HepG2 (cell line): Measurements from ENCODE around the gene PARN. TPM values are rescaled to one million over a fixed set of nuclear protein-coding genes. Genes with fewer than 3 reads are reported as not detected.
"Not testable (repeated sequence)": the region's sequence is repeated elsewhere in the genome, so short reads cannot be mapped to it uniquely, and the experiment has no call there.

Experiments
- CBX2 ChIP-seq, 2 experiments: fragments of 200-600 bp in 1 of 2; sonication (generic); formaldehyde crosslinking in 1 of 2; IDR thresholded peaks; 2 replicates each; pipeline versions ENCODE4 v1.7.0 to v1.8.1; 2018 to 2022; ENCODE audit warnings: low read depth in 2 of 2, low read length in 1 of 2, mild to moderate bottlenecking in 1 of 2, missing genetic modification reagents in 1 of 2
- MEF2D ChIP-seq: sonication (generic); formaldehyde crosslinking; IDR thresholded peaks from 2 replicates; pipeline ENCODE4 v1.5.1; 2020; ENCODE audit warnings: mild to moderate bottlenecking, missing genetic modification reagents
- RBFOX2 ChIP-seq: fragments of 200-400 bp; formaldehyde crosslinking; IDR thresholded peaks from 2 replicates; pipeline ENCODE4 v1.6.1; 2017; ENCODE audit warnings: low read depth, mild to moderate bottlenecking, low read length
- SMAD1 ChIP-seq: sonication (generic); formaldehyde crosslinking; IDR thresholded peaks from 2 replicates; pipeline ENCODE4 v1.4.0; 2020; ENCODE audit warnings: missing genetic modification reagents, low read depth, mild to moderate bottlenecking, borderline replicate concordance
- XRCC5 ChIP-seq: fragments of 200-400 bp; formaldehyde crosslinking; optimal IDR thresholded peaks from 2 replicates; pipeline ENCODE3; 2017; ENCODE audit warnings: mild to moderate bottlenecking, low read length
- ZNF761 ChIP-seq: sonication (generic); formaldehyde crosslinking; conservative IDR thresholded peaks from 2 replicates; pipeline ENCODE4 v1.4.0; 2020; ENCODE audit warnings: mild to moderate bottlenecking, missing genetic modification reagents
- polyA plus RNA-seq, 8 experiments: library from polyadenylated mRNA; depleted of rRNA in 3 of 8; stranded (reverse) in 7 of 8; unstranded in 1 of 8; fragments of >200 nt; fragmentation: Illumina TruSeq in 4 of 8; extraction: Trizol in 4 of 8; gene quantifications; 2 replicates each; pipeline versions ENCODE4 v1.2.1 to v1.2.3, GENCODE V29; 2011 to 2016; ENCODE audit warnings: low read depth in 4 of 8, missing spikeins in 1 of 8, mixed read lengths in 1 of 8; ENCODE audit not compliant: insufficient read depth in 1 of 8
- total RNA-seq, 5 experiments: library from RNA; depleted of rRNA; stranded (reverse); fragments of >200 nt; fragmentation: Illumina TruSeq; extraction: Trizol; gene quantifications; 2 replicates each; pipeline ENCODE4 v1.2.3, GENCODE V29; 2016; ENCODE audit warnings: low read depth in 1 of 5
- TF ChIP-seq, protein P1 (sequence below): sonication (generic); formaldehyde crosslinking; IDR thresholded peaks from 2 replicates; pipeline ENCODE4 v1.4.0; 2020; ENCODE audit warnings: mild to moderate bottlenecking, missing genetic modification reagents
- TF ChIP-seq, protein P2 (sequence below): sonication (generic); formaldehyde crosslinking; IDR thresholded peaks from one replicate; pipeline ENCODE4 v1.5.1; 2020; ENCODE audit warnings: mild to moderate bottlenecking, missing genetic modification reagents; ENCODE audit errors: not compliant biosample characterization
- TF ChIP-seq, protein P3 (sequence below): sonication (generic); formaldehyde crosslinking; IDR thresholded peaks from 2 replicates; pipeline ENCODE4 v1.5.0; 2020; ENCODE audit warnings: mild to moderate bottlenecking, missing genetic modification reagents, borderline replicate concordance

Gene PARN
- total and polyA plus RNA-seq, 2 of the 13 experiments (the other 11 are each of a cell fraction or from before 2014, with no cell fraction given): 13.3 to 47.6 TPM

DNA sequence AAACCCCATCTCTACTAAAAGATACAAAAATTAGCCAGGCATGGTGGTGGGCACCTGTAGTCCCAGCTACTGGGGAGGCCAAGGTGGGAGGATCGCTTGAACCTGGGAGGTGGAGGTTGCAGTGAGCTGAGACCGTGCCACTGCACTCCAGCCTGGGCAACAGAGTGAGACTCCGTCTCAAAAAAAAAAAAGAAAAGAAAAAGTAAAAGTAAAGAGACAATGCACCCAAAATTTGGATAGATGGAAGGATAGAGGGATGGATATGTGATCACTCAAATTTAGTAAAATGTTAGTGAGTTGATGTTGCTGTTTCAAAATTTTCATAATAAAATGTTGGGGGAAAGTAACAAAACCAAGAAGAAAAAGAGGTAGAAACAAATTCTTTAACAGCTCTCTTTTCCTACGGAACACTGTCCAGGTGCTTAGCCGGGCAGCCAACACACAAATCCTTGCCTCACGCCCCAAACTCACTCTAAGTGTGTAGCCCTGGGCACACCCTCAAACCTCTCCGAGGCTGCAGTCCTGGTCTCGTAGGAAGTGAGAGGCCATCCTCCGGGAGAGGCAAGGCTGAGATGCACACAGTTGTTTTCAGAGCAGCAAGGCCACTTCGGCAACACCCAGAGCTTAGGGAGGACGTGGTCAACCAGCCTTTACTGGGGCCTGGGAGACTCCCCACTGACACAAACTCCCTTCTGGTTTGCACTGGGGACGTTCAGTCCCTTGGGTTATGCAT lies 228.9 kb downstream of the PARN start (continued):
- TF ChIP-seq, protein P1, sequence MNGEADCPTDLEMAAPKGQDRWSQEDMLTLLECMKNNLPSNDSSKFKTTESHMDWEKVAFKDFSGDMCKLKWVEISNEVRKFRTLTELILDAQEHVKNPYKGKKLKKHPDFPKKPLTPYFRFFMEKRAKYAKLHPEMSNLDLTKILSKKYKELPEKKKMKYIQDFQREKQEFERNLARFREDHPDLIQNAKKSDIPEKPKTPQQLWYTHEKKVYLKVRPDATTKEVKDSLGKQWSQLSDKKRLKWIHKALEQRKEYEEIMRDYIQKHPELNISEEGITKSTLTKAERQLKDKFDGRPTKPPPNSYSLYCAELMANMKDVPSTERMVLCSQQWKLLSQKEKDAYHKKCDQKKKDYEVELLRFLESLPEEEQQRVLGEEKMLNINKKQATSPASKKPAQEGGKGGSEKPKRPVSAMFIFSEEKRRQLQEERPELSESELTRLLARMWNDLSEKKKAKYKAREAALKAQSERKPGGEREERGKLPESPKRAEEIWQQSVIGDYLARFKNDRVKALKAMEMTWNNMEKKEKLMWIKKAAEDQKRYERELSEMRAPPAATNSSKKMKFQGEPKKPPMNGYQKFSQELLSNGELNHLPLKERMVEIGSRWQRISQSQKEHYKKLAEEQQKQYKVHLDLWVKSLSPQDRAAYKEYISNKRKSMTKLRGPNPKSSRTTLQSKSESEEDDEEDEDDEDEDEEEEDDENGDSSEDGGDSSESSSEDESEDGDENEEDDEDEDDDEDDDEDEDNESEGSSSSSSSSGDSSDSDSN (CRISPR knock-in tag): peak; percentile 1; the same call in 1 of the 2 replicates
- 0 out of 2 replicates have a peak, but pooled peaks have one; percentile 7 for TF ChIP-seq ZNF761 (CRISPR knock-in tag)
- peak; percentile 63 for TF ChIP-seq RBFOX2
- TF ChIP-seq CBX2 (IDR thresholded peaks at IDR 0.05; ENCODE audit: low read depth, low read length): not testable (repeated sequence)
- TF ChIP-seq CBX2 (CRISPR knock-in tag; IDR thresholded peaks at IDR 0.05; ENCODE audit: low read depth): 0 out of 2 replicates have a peak, but pooled peaks have one; percentile 58
- peak; percentile 32 for TF ChIP-seq XRCC5
- TF ChIP-seq MEF2D (CRISPR knock-in tag): 0 out of 2 replicates have a peak, but pooled peaks have one; percentile 27
- 0 out of 2 replicates have a peak, but pooled peaks have one; percentile 17 for TF ChIP-seq SMAD1 (CRISPR knock-in tag)
- TF ChIP-seq, protein P2, sequence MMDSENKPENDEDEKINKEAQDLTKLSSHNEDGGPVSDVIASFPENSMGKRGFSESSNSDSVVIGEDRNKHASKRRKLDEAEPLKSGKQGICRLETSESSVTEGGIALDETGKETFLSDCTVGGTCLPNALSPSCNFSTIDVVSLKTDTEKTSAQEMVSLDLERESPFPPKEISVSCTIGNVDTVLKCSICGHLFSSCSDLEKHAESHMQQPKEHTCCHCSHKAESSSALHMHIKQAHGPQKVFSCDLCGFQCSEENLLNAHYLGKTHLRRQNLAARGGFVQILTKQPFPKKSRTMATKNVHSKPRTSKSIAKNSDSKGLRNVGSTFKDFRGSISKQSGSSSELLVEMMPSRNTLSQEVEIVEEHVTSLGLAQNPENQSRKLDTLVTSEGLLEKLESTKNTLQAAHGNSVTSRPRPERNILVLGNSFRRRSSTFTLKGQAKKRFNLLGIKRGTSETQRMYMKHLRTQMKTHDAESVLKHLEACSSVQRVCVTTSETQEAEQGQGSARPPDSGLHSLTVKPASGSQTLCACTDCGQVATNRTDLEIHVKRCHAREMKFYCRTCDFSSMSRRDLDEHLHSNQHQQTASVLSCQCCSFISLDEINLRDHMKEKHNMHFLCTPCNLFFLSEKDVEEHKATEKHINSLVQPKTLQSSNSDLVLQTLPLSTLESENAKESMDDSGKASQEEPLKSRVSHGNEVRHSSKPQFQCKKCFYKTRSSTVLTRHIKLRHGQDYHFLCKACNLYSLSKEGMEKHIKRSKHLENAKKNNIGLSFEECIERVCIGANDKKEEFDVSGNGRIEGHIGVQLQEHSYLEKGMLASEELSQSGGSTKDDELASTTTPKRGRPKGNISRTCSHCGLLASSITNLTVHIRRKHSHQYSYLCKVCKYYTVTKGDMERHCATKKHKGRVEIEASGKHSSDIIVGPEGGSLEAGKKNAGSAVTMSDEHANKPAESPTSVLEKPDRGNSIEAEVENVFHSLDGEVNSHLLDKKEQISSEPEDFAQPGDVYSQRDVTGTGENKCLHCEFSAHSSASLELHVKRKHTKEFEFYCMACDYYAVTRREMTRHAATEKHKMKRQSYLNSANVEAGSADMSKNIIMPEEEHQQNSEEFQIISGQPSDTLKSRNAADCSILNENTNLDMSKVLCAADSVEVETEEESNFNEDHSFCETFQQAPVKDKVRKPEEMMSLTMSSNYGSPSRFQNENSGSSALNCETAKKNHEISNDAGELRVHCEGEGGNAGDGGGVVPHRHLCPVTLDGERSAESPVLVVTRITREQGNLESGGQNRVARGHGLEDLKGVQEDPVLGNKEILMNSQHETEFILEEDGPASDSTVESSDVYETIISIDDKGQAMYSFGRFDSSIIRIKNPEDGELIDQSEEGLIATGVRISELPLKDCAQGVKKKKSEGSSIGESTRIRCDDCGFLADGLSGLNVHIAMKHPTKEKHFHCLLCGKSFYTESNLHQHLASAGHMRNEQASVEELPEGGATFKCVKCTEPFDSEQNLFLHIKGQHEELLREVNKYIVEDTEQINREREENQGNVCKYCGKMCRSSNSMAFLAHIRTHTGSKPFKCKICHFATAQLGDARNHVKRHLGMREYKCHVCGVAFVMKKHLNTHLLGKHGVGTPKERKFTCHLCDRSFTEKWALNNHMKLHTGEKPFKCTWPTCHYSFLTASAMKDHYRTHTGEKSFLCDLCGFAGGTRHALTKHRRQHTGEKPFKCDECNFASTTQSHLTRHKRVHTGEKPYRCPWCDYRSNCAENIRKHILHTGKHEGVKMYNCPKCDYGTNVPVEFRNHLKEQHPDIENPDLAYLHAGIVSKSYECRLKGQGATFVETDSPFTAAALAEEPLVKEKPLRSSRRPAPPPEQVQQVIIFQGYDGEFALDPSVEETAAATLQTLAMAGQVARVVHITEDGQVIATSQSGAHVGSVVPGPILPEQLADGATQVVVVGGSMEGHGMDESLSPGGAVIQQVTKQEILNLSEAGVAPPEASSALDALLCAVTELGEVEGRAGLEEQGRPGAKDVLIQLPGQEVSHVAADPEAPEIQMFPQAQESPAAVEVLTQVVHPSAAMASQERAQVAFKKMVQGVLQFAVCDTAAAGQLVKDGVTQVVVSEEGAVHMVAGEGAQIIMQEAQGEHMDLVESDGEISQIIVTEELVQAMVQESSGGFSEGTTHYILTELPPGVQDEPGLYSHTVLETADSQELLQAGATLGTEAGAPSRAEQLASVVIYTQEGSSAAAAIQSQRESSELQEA: peak; percentile 37
- TF ChIP-seq, protein P3, sequence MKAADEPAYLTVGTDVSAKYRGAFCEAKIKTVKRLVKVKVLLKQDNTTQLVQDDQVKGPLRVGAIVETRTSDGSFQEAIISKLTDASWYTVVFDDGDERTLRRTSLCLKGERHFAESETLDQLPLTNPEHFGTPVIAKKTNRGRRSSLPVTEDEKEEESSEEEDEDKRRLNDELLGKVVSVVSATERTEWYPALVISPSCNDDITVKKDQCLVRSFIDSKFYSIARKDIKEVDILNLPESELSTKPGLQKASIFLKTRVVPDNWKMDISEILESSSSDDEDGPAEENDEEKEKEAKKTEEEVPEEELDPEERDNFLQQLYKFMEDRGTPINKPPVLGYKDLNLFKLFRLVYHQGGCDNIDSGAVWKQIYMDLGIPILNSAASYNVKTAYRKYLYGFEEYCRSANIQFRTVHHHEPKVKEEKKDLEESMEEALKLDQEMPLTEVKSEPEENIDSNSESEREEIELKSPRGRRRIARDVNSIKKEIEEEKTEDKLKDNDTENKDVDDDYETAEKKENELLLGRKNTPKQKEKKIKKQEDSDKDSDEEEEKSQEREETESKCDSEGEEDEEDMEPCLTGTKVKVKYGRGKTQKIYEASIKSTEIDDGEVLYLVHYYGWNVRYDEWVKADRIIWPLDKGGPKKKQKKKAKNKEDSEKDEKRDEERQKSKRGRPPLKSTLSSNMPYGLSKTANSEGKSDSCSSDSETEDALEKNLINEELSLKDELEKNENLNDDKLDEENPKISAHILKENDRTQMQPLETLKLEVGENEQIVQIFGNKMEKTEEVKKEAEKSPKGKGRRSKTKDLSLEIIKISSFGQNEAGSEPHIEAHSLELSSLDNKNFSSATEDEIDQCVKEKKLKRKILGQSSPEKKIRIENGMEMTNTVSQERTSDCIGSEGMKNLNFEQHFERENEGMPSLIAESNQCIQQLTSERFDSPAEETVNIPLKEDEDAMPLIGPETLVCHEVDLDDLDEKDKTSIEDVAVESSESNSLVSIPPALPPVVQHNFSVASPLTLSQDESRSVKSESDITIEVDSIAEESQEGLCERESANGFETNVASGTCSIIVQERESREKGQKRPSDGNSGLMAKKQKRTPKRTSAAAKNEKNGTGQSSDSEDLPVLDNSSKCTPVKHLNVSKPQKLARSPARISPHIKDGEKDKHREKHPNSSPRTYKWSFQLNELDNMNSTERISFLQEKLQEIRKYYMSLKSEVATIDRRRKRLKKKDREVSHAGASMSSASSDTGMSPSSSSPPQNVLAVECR (CRISPR knock-in tag): peak; percentile 39; the same call in 1 of the 2 replicates
